HepG2 (cell line): ENCODE measurements around the gene FLYWCH1. TPM values are rescaled to one million over a fixed set of nuclear protein-coding genes. Genes with fewer than 3 reads are reported as not detected.
A peak's percentile ranks its signal among the peaks of the same experiment; 100 is the strongest.

Experiments used
- ATAC-seq: fragments of 200-7000 bp; cut with Tn5 transposase; 3 replicates; pipeline ENCODE4 v1.9.1; 2020; ENCODE audit warnings: mild to moderate bottlenecking, moderate library complexity
- BruUV-seq: library from RNA; stranded (reverse); fragments of 400-500 nt; replicated peaks from 2 replicates; lab custom pipeline; 2021; lab: Mats Ljungman, UMichigan
- CTCF ChIA-PET: fragments of 300-600 bp; formaldehyde crosslinking; extraction: SDS; loops from one replicate; lab custom pipeline; 2021; ENCODE audit warnings: low total read pairs, inconsistent platforms, low intra/inter-chr PET ratio; lab: Yijun Ruan, JAX
- POLR2A ChIA-PET: fragments of 350-600 bp; sonication (Branson Sonifier 250); formaldehyde crosslinking; loops from one replicate; lab custom pipeline; 2020; ENCODE audit warnings: antibody characterized with exemption, inconsistent platforms; lab: Yijun Ruan, JAX
- DNase-seq: peaks from one replicate; pipeline ENCODE4 v3.0.0-alpha.2; 2015; ENCODE audit warnings: low spot score
- FAIRE-seq: peaks from 3 replicates; lab custom pipeline; 2011; peaks lifted over from hg19 to GRCh38; lab: Jason Lieb, UNC
- H2AFZ ChIP-seq: one replicate; pipeline ENCODE4 v1.6.1; 2011; ENCODE audit warnings: low read length, inconsistent platforms
- H3K27ac ChIP-seq: fragments of 300-600 bp; 3 replicates; pipeline ENCODE4 v1.8.0; 2011; ENCODE audit warnings: mixed run types, mild to moderate bottlenecking, mixed read lengths, low read length, inconsistent platforms; ENCODE audit not compliant: insufficient read depth; ENCODE audit errors: extremely low read length
- H3K27me3 ChIP-seq, 2 experiments: fragments of 200-600 bp in 1 of 2; 2 replicates in 1 of 2; 3 replicates in 1 of 2; pipeline versions ENCODE4 v1.6.0 to v1.8.0; 2011; ENCODE audit warnings: low read length in 2 of 2, mild to moderate bottlenecking in 2 of 2, moderate library complexity in 2 of 2, inconsistent platforms in 1 of 2; ENCODE audit not compliant: insufficient read depth in 2 of 2, control insufficient read depth in 1 of 2
- H3K36me3 ChIP-seq, 2 experiments: fragments of 200-600 bp in 1 of 2; replicated peaks in 1 of 2; 2 replicates in 1 of 2; 3 replicates in 1 of 2; pipeline versions ENCODE4 v1.5.1 to v1.8.0; 2011; ENCODE audit warnings: low read length in 2 of 2, inconsistent platforms in 1 of 2; ENCODE audit not compliant: insufficient read depth in 2 of 2, control insufficient read depth in 1 of 2
- H3K4me1 ChIP-seq: 2 replicates; pipeline ENCODE4 v1.5.1; 2012; ENCODE audit warnings: low read length, inconsistent platforms; ENCODE audit not compliant: insufficient read depth
- H3K4me2 ChIP-seq: 2 replicates; pipeline ENCODE4 v1.6.0; 2011; ENCODE audit warnings: low read depth, low read length, inconsistent platforms
- H3K4me3 ChIP-seq, 3 experiments: fragments of 200-600 bp in 1 of 3; sonication (generic), shearing (Covaris generic) in 1 of 3; replicated peaks in 1 of 3; 2 replicates each; pipeline ENCODE4 v1.5.1; 2011 to 2016; ENCODE audit warnings: low read length in 3 of 3, inconsistent platforms in 2 of 3, low read depth in 2 of 3, mild to moderate bottlenecking in 2 of 3, control low read depth in 1 of 3, mixed read lengths in 1 of 3; ENCODE audit not compliant: insufficient read depth in 1 of 3
- H3K79me2 ChIP-seq: one replicate; pipeline ENCODE4 v1.6.1; 2011; ENCODE audit warnings: low read length, inconsistent platforms; ENCODE audit not compliant: insufficient read depth
- H3K9ac ChIP-seq: 2 replicates; pipeline ENCODE4 v1.6.0; 2011; ENCODE audit warnings: mild to moderate bottlenecking, low read depth, low read length, inconsistent platforms; ENCODE audit not compliant: insufficient read depth
- H3K9me3 ChIP-seq: 2 replicates; pipeline ENCODE4 v1.5.1; 2012; ENCODE audit warnings: mild to moderate bottlenecking, low read length
- H4K20me1 ChIP-seq: 2 replicates; pipeline ENCODE4 v1.6.0; 2011; ENCODE audit warnings: inconsistent platforms, mild to moderate bottlenecking, low read length, moderate library complexity; ENCODE audit not compliant: insufficient read depth
- ARID2 ChIP-seq: sonication (generic); formaldehyde crosslinking; IDR thresholded peaks from 2 replicates; pipeline ENCODE4 v1.8.1; 2022; ENCODE audit warnings: mild to moderate bottlenecking, missing genetic modification reagents, borderline replicate concordance
- CREM ChIP-seq, 2 experiments: sonication (generic) in 1 of 2; formaldehyde crosslinking in 1 of 2; IDR thresholded peaks; 2 replicates each; pipeline versions ENCODE4 v1.4.0 to v1.6.1; 2016 to 2020; ENCODE audit warnings: antibody characterized with exemption in 1 of 2, mild to moderate bottlenecking in 1 of 2, missing genetic modification reagents in 1 of 2
- DNMT3B ChIP-seq: conservative IDR thresholded peaks from 2 replicates; pipeline ENCODE4 v1.6.1; 2016; ENCODE audit warnings: missing biosample characterization, control low read depth
- HMGXB4 ChIP-seq, 2 experiments: sonication (generic) in 1 of 2; formaldehyde crosslinking in 1 of 2; IDR thresholded peaks; 2 replicates each; pipeline versions ENCODE4 v1.4.0 to v1.6.1; 2018 to 2020; ENCODE audit warnings: missing genetic modification reagents in 2 of 2, borderline replicate concordance in 1 of 2, low read depth in 1 of 2, mild to moderate bottlenecking in 1 of 2, missing biosample characterization in 1 of 2
- MAFF ChIP-seq: IDR thresholded peaks from 2 replicates; pipeline ENCODE4 v1.6.1; 2011; ENCODE audit warnings: low read depth, low read length, improper control_type of control experiment
- SAP130 ChIP-seq: IDR thresholded peaks from 2 replicates; pipeline ENCODE4 v1.6.1; 2016; ENCODE audit warnings: low read depth
- TOPORS ChIP-seq: sonication (generic); formaldehyde crosslinking; IDR thresholded peaks from 2 replicates; pipeline ENCODE4 v1.8.0; 2023; ENCODE audit warnings: mild to moderate bottlenecking, missing genetic modification reagents
- UBTF ChIP-seq: sonication (generic); formaldehyde crosslinking; IDR thresholded peaks from 2 replicates; pipeline ENCODE4 v1.4.0; 2020; ENCODE audit warnings: mild to moderate bottlenecking, missing genetic modification reagents
- ZBTB2 ChIP-seq: sonication (generic); formaldehyde crosslinking; IDR thresholded peaks from 2 replicates; pipeline ENCODE4 v1.8.0; 2022; ENCODE audit warnings: low read depth, missing genetic modification reagents
- ZNF350 ChIP-seq: sonication (generic); formaldehyde crosslinking; IDR thresholded peaks from 2 replicates; pipeline ENCODE4 v1.4.0; 2020; ENCODE audit warnings: mild to moderate bottlenecking, low read depth, missing genetic modification reagents, borderline replicate concordance
- ZNF619 ChIP-seq: sonication (generic); formaldehyde crosslinking; IDR thresholded peaks from 2 replicates; pipeline ENCODE4 v1.4.0; 2020; ENCODE audit warnings: mild to moderate bottlenecking, missing genetic modification reagents
- ZNF709 ChIP-seq: sonication (generic); formaldehyde crosslinking; IDR thresholded peaks from 2 replicates; pipeline ENCODE4 v1.5.0; 2020; ENCODE audit warnings: mild to moderate bottlenecking, missing genetic modification reagents
- ZNF770 ChIP-seq: sonication (generic); formaldehyde crosslinking; IDR thresholded peaks from 2 replicates; pipeline ENCODE4 v1.5.0; 2020; ENCODE audit warnings: mild to moderate bottlenecking, missing genetic modification reagents
- WGBS: methylation state at CpG from one replicate; pipeline ENCODE4 v1.1.6; 2017; ENCODE audit warnings: low lambda C conversion rate; 5-methylcytosine and 5-hydroxymethylcytosine counted together
- in situ Hi-C: cut with HindIII; loops from 2 replicates; pipeline ENCODE4 v1.10.0; 2017; ENCODE audit warnings: low pct_unique_long_range_greater_than_20kb; ENCODE audit not compliant: extremely low pct_ligation_motif_present
- intact Hi-C: fragments of 100-400 bp; cut with micrococcal nuclease; formaldehyde crosslinking; loops from one replicate; pipeline ENCODE4 v1.10.0; 2022; ENCODE audit not compliant: unreplicated experiment
- polyA plus RNA-seq, 8 experiments: library from polyadenylated mRNA; depleted of rRNA in 3 of 8; stranded (reverse) in 7 of 8; unstranded in 1 of 8; fragments of >200 nt; fragmentation: Illumina TruSeq in 4 of 8; extraction: Trizol in 4 of 8; gene quantifications; 2 replicates each; pipeline versions ENCODE4 v1.2.1 to v1.2.3, GENCODE V29; 2011 to 2016; ENCODE audit warnings: low read depth in 4 of 8, missing spikeins in 1 of 8, mixed read lengths in 1 of 8; ENCODE audit not compliant: insufficient read depth in 1 of 8
- total RNA-seq, 5 experiments: library from RNA; depleted of rRNA; stranded (reverse); fragments of >200 nt; fragmentation: Illumina TruSeq; extraction: Trizol; gene quantifications; 2 replicates each; pipeline ENCODE4 v1.2.3, GENCODE V29; 2016; ENCODE audit warnings: low read depth in 1 of 5

Gene FLYWCH1
- total and polyA plus RNA-seq, 2 of the 13 experiments (the other 11 are each of a cell fraction or from before 2014, with no cell fraction given): 7.3 to 12.4 TPM

- Histone ChIP-seq H4K20me1 (no peaks in the 10 kb centered on the region), H3K4me1 (peaks cover 18% of the 10 kb centered on the region), H3K4me2 (peak overlapping the region; percentile 85), H3K27ac (no peak overlapping the region), H3K9ac (peak overlapping the region; percentile 77), H3K27me3 (no peaks in the 10 kb centered on the region; a peak in 1 of 5 replicates), H3K9me3 (no peaks in the 10 kb centered on the region), H2AFZ (peak overlapping the region; percentile 48), H3K4me3 (peak overlapping the region; percentile 65 to 76 (median 76)), H3K36me3 (peaks cover 3% of the 10 kb centered on the region in 2 experiments; a peak in 2 of 5 replicates), H3K79me2 (peaks cover 7% of the 10 kb centered on the region)
- ChIA-PET CTCF (no interaction called here), POLR2A (interaction anchor here (1.2 to 2.2 kb wide), 8 partner anchors 14 to 160 kb away, joined by 3 to 27 read pairs (median 6); partner anchors contain the start of genes FLYWCH2, PKMYT1, SRRM2 and ZG16B)
- DNase-seq (peak; percentile 6), ATAC-seq (peak; percentile 65), FAIRE-seq (peak; percentile 30)
- no peak for TF ChIP-seq DNMT3B
- TF ChIP-seq ZBTB2 (CRISPR knock-in tag): peak; percentile 2; the same call in 1 of the 2 replicates
- TF ChIP-seq ARID2 (CRISPR knock-in tag): 0 out of 2 replicates have a peak, but pooled peaks have one; percentile 16
- no peak for TF ChIP-seq ZNF709 (CRISPR knock-in tag)
- TF ChIP-seq TOPORS (CRISPR knock-in tag): peak; percentile 11; the same call in 1 of the 2 replicates
- TF ChIP-seq ZNF350 (CRISPR knock-in tag): 0 out of 2 replicates have a peak, but pooled peaks have one; percentile 11
- TF ChIP-seq ZNF770 (CRISPR knock-in tag): no peak
- 0 out of 2 replicates have a peak, but pooled peaks have one; percentile 22 for TF ChIP-seq CREM (IDR thresholded peaks at IDR 0.05)
- TF ChIP-seq CREM (CRISPR knock-in tag; IDR thresholded peaks at IDR 0.05): no peak
- peak; percentile 67; the same call in 1 of the 2 replicates for TF ChIP-seq UBTF (CRISPR knock-in tag)
- TF ChIP-seq MAFF: no peak
- peak; percentile 25; the same call in 1 of the 2 replicates for TF ChIP-seq SAP130 (CRISPR knock-in tag)
- TF ChIP-seq ZNF619 (CRISPR knock-in tag): peak; percentile 42; the same call in 1 of the 2 replicates
- TF ChIP-seq HMGXB4 (CRISPR knock-in tag; IDR thresholded peaks at IDR 0.05; ENCODE audit: borderline replicate concordance in 1 of 2, low read depth in 1 of 2): 0 out of 4 replicates have a peak, but pooled peaks of 1 of the 2 experiments have one; percentile 13
- in situ Hi-C loops (loop anchor here (5.0 kb wide), 2 partner anchors 40 to 75 kb away; no protein-coding TSS in a partner anchor), intact Hi-C loops (loop anchor here (5.0 kb wide), 1 partner anchor 45 kb away; no protein-coding TSS in a partner anchor)
- WGBS: 20% methylated on average over 21 of the region's 39 CpGs
- TSS peak; percentile 79 for BruUV-seq
Measured at GRCh38 chr16:2912330-2913199, 834 bp downstream of the FLYWCH1 start.
